NCI-H748 (cell line): Measurements from ENCODE around the gene SGSM1.

Source experiments
- DNase-seq: peaks from one replicate; lab custom pipeline; 2025; ENCODE audit not compliant: unreplicated experiment; lab: John Stamatoyannopoulos, UW

Gene SGSM1, protein sequence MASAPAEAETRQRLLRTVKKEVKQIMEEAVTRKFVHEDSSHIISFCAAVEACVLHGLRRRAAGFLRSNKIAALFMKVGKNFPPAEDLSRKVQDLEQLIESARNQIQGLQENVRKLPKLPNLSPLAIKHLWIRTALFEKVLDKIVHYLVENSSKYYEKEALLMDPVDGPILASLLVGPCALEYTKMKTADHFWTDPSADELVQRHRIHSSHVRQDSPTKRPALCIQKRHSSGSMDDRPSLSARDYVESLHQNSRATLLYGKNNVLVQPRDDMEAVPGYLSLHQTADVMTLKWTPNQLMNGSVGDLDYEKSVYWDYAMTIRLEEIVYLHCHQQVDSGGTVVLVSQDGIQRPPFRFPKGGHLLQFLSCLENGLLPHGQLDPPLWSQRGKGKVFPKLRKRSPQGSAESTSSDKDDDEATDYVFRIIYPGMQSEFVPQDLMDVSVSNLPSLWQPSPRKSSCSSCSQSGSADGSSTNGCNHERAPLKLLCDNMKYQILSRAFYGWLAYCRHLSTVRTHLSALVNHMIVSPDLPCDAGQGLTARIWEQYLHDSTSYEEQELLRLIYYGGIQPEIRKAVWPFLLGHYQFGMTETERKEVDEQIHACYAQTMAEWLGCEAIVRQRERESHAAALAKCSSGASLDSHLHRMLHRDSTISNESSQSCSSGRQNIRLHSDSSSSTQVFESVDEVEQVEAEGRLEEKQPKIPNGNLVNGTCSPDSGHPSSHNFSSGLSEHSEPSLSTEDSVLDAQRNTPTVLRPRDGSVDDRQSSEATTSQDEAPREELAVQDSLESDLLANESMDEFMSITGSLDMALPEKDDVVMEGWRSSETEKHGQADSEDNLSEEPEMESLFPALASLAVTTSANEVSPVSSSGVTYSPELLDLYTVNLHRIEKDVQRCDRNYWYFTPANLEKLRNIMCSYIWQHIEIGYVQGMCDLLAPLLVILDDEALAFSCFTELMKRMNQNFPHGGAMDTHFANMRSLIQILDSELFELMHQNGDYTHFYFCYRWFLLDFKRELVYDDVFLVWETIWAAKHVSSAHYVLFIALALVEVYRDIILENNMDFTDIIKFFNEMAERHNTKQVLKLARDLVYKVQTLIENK

GRCh38 chr22:24805790-24806662 lies at the start of gene SGSM1:
Gene SGSM1, plus strand, starts transcription at chr22:24806211. Its CDS starts 115 bp downstream, at chr22:24806326.
- DNase-seq: peak; percentile 85

DNA sequence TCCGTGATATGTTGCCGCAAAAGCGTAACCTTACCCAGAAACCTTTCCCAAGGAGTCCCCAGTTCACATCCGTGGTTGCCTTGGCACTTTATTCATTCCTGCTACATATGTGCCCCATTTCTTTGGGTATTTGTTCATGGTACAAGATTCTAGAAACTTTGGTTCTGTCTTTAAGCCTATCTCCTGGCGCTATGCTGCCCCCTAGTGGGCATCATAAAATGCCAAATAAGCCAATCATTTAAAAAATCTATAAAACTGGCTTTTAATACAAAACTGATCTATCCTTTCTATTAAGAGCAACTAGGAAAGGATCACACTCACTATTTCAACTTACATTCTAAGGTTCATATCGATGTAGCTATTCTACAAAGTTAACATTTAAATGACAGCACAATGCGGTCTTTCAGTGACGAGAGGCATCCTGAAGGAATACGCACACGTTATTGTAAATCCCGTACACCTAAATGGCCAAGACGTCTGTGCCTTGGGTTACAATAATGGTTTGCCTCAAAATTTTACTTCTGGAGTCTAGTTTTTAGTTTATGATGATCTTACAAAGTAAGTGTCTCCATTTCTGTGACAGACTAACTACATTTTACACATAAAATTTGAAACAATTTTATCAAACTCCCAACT lies 47.7 kb upstream of the SGSM1 start:
- DNase-seq: peak; percentile 29

- DNase-seq: no peak
Observed at GRCh38 chr22:24759765-24760164, 46.2 kb upstream of the SGSM1 start.

DNA sequence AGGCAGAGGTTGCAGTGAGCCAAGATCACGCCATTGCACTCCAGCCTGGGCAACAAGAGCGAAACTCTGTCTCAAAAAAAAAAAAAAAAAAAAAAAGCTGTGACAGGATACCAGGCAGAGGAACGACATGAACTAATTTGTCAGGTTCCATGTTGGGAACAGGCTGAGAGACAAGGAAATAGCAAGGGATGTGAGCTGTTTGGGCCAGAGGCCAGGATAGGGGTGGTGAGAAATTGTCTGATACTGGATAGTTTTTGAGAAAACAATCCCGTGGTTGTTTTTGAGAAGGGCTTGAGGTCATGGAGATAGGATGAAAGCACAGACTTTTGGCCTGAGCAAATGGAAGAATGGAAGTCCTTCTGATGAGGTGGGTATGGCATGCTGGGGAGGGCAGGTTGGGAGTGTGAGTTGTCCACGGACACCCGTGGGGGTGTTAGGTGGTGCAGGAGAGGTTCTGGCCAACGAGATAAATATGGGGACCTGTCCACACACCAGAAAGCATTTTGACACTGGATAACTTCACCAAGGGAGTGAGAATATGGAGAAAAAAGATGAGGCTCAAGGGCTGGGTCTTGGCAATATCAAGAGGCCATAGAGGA lies 45.2 kb upstream of the SGSM1 start:
- no peak for DNase-seq

DNA sequence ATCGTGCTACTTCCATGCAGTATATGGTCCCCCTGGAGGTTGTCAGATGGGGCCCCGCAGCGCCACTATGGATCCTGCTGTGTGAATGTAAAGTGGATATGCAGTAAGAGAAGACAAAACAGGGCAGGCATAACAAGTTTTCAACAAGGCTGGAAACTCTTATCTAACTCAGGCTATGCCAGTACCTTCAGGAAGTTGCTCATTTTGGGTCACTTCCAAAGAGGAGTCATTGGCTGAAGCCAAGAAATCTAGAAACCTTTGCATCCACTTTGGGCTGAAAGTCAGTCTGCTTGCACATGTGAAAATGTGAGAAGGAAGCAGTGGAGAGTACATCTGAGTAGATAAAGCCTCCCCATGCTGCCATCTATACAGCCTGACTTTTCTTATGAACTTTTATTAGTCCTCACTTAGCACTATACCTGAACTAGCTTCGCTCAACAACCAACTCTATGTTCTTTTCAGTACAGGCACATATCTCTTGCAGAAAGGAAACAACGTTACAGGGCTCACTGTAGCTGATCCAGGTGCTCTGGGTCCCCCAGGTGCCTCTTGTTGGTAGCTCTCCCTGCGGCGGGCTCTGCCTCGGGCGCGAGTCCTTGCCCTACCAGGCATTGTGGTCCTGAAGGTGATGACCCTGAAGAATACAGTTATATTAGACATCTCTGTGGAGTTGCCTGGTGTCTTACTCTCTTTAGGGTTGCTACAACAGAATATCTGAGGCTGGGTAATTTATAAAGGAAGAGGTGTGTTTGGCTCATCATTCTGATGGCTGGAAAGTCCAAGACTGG lies 43.9 kb upstream of the SGSM1 start:
- DNase-seq: no peak

GRCh38 chr22:24763872-24764485 lies 42.0 kb upstream of the SGSM1 start:
- no peak for DNase-seq

GRCh38 chr22:24765166-24765565 lies 40.8 kb upstream of the SGSM1 start:
- no peak for DNase-seq

GRCh38 chr22:24768537-24769374 lies 37.3 kb upstream of the SGSM1 start:
- DNase-seq: peak; percentile 61

DNA sequence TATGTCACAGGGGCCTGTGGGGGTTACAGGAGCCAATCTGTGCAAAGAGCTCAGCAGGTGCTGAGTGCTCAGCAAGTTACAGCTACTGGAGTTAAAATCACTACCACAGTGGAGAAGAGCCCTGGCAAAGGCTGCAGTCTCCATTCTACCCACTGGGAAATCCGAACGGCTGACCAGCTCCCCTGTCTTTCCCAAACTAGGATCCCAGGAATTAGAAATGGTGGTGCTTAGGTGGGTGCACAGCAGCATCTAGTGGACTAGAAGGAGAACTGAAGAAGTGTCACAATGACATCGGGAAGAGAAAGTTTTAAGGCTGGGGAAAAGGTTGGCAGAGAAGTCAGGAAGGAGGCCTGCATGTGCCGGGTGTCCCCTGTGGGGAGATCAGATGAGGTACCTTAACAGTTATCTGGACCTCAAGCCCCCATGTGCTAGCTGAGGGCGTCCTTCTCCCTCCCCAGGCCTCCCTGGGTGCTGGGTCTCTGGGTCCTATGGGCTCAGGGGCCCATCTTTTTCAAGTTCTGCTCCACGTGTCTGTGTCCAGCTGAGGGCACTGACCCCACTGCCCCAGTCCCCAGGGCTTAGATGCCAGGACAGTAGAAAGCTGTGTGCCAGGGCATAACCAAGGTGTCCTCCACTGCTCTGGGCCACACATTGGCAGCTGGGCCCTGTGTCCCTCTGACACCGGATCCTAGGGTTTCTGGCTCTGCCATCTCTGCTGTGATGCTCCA lies 33.4 kb upstream of the SGSM1 start:
- no peak for DNase-seq

DNA sequence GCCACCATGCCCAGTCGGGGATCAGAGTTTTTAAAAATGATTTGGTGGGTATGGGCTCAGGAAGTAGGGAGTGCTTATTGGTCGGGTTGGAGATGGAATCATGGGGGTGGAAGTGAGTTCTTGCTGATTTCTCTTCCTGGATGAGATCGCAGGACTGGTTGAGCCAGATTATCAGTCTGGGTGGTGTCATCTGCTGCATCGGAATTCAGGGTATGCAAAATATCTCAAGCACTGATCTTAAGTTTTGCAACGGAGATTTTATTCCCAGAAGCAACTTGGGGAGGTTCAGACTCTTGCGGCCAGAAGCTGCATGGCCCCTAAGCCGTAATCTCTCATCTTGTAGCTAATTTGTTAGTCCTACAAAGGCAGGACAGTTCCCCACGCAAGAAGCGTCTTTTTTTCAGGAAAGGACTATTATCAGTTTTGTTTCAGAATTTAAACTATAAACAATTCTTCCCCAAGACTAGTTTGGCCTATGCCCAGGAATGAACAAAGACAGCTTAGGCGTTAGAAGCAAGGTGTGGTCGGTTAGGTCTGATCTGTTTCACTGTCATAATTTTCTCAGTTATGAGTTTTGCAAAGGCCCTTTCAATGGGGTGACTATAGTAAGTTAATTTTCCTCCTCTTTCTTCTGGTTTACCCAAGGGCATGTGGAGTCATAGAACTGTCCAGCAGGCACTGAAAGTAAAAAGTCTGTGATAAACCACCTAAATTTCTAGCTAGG lies 30.1 kb upstream of the SGSM1 start:
- no peak for DNase-seq

DNA sequence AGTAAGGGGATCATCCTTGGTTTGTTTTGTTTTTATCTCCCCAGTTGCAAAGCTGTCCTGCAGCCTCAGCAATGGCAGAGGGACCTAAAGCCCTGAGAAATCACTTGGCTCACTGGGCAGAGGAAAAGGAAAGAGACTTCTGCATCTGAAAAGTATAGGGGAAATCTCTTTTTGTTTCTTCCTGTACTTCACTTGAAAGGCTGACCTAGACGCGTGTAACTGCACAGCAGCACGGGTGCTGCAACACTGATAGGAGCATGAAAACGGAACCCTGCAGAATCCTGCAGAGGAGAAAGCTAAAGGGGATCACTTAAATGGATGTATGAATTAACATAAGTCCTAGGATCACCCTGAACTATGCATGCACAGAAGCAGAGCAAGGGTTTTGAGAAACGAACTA lies 29.5 kb upstream of the SGSM1 start:
- no peak for DNase-seq

- DNase-seq: no peak
Observed at GRCh38 chr22:24789516-24789915, 16.5 kb upstream of the SGSM1 start.

DNA sequence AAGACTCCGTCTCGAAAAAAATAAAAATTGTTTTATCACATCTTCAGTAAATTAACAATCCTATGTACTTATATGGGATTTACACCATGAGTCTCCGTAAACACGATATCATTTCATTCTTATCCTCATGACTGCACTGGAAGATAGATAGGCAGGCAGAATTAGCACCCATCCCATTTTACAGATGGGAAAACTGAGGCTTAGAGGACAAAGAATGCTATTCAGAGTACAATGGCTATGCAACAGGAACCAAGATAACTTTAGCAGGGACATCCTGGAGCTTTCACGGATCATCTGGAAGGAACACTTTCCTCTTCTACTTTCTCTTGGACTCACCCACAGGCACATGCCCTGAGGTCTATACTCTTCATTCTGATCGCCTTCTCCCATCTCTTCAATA lies 14.6 kb upstream of the SGSM1 start:
- DNase-seq: no peak

DNA sequence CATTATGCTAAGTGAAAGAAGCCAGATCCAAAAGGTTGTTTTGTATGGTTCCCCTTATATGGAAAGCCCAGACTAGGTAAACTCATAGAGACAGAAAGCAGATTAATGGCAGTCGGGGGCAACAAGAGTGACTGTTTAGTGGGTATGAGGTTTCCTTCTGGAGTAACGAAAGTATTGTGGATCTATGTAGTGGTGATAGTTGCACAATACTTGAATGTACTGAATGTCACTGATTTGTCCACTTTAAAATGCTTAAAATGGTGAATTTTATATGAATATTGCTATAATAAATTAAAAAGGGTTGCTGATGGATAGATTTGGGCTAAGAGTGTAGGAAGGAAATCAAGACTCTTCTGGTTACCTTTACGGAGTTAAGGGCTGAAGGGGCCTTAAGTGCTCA lies 10.0 kb upstream of the SGSM1 start:
- DNase-seq: no peak

- no peak for DNase-seq
Observed at GRCh38 chr22:24796860-24797259, 9.2 kb upstream of the SGSM1 start.

GRCh38 chr22:24801901-24802465 lies 4.0 kb upstream of the SGSM1 start:
- DNase-seq: no peak
